SIG-M5 (cell line): ENCODE measurements around the gene ADPRH.
"Not testable (repeated sequence)": the region's sequence is repeated elsewhere in the genome, so short reads cannot be mapped to it uniquely, and the experiment has no call there.

Source experiments
- DNase-seq: peaks from one replicate; lab custom pipeline; 2025; lab: John Stamatoyannopoulos, UW

ADPRH gene

GRCh38 chr3:119579366-119580066 is at the start of gene ADPRH:
TSS of gene ADPRH (plus strand) at chr3:119579492. CDS start at chr3:119582170, 2,678 bp downstream.
- no peak for DNase-seq

- no peak for DNase-seq
Observed at GRCh38 chr3:119529883-119530282, 49.4 kb upstream of the ADPRH start.

- no peak for DNase-seq
Observed at GRCh38 chr3:119530456-119530855, 48.8 kb upstream of the ADPRH start.

- DNase-seq: no peak
Observed at GRCh38 chr3:119531151-119531550, 48.1 kb upstream of the ADPRH start.

- DNase-seq: no peak
Observed at GRCh38 chr3:119534296-119534695, 45.0 kb upstream of the ADPRH start.

GRCh38 chr3:119536757-119537156 is 42.5 kb upstream of the ADPRH start:
- no peak for DNase-seq

GRCh38 chr3:119538772-119539171 is 40.5 kb upstream of the ADPRH start:
- no peak for DNase-seq

GRCh38 chr3:119541547-119541946 is 37.7 kb upstream of the ADPRH start:
- no peak for DNase-seq

GRCh38 chr3:119542168-119542767 is 37.0 kb upstream of the ADPRH start:
- DNase-seq: no peak

- no peak for DNase-seq
Observed at GRCh38 chr3:119543147-119543546, 36.1 kb upstream of the ADPRH start.

GRCh38 chr3:119547227-119547626 is 32.1 kb upstream of the ADPRH start:
- no peak for DNase-seq

- no peak for DNase-seq
Observed at GRCh38 chr3:119548341-119548740, 31.0 kb upstream of the ADPRH start.

GRCh38 chr3:119550192-119550910 is 28.9 kb upstream of the ADPRH start:
- DNase-seq: no peak

- DNase-seq: no peak
Observed at GRCh38 chr3:119551598-119551997, 27.7 kb upstream of the ADPRH start.

GRCh38 chr3:119552928-119553327 is 26.4 kb upstream of the ADPRH start:
- DNase-seq: not testable (repeated sequence)

GRCh38 chr3:119553823-119554415 is 25.4 kb upstream of the ADPRH start:
- DNase-seq: no peak

GRCh38 chr3:119555309-119555735 is 24.0 kb upstream of the ADPRH start:
- DNase-seq: no peak

GRCh38 chr3:119555929-119556328 is 23.4 kb upstream of the ADPRH start:
- DNase-seq: no peak

GRCh38 chr3:119557192-119557876 is 22.0 kb upstream of the ADPRH start:
- no peak for DNase-seq

- DNase-seq: no peak
Observed at GRCh38 chr3:119557877-119558269, 21.4 kb upstream of the ADPRH start.

- no peak for DNase-seq
Observed at GRCh38 chr3:119558626-119559317, 20.5 kb upstream of the ADPRH start.
